GM23338 (cell line): ENCODE data around the gene RIC1. TPM values are rescaled to one million over a fixed set of nuclear protein-coding genes. Genes with fewer than 3 reads are reported as not detected.

ENCODE experiments used
- ATAC-seq: fragments of 200-7000 bp; cut with Tn5 transposase; 3 replicates; pipeline ENCODE4 v1.9.1; 2020
- DNase-seq: peaks from one replicate; pipeline ENCODE4 v3.0.0-alpha.2; 2015; ENCODE audit warnings: low spot score
- H2AFZ ChIP-seq: fragments of 200-600 bp; sonication (generic); 2 replicates; pipeline ENCODE4 v1.8.0; 2016; ENCODE audit warnings: antibody characterized with exemption, mild to moderate bottlenecking, moderate library complexity
- H3F3A ChIP-seq: fragments of 200-600 bp; sonication (generic); replicated peaks from 2 replicates; pipeline ENCODE4 v1.8.0; 2017; ENCODE audit warnings: antibody characterized with exemption, mixed run types, low read depth
- H3K27ac ChIP-seq: fragments of 200-600 bp; sonication (generic); 2 replicates; pipeline ENCODE4 v1.6.1; 2016; ENCODE audit warnings: low read depth
- H3K27me3 ChIP-seq: fragments of 200-600 bp; sonication (generic); 2 replicates; pipeline ENCODE4 v1.8.0; 2016; ENCODE audit warnings: mild to moderate bottlenecking, mixed run types, moderate library complexity; ENCODE audit not compliant: insufficient read depth
- H3K36me3 ChIP-seq: fragments of 200-600 bp; sonication (generic); 2 replicates; pipeline ENCODE4 v1.8.0; 2016; ENCODE audit warnings: mild to moderate bottlenecking; ENCODE audit not compliant: insufficient read depth
- H3K4me1 ChIP-seq: fragments of 200-600 bp; sonication (generic); 2 replicates; pipeline ENCODE4 v1.8.0; 2016; ENCODE audit warnings: mild to moderate bottlenecking, moderate library complexity; ENCODE audit not compliant: insufficient read depth
- H3K4me2 ChIP-seq: fragments of 200-600 bp; sonication (generic); 2 replicates; pipeline ENCODE4 v1.7.1; 2017; ENCODE audit warnings: mixed run types
- H3K4me3 ChIP-seq: fragments of 200-600 bp; sonication (generic); 2 replicates; pipeline ENCODE4 v1.6.1; 2016; ENCODE audit warnings: mixed run types
- H3K79me2 ChIP-seq: fragments of 200-600 bp; sonication (generic); replicated peaks from 2 replicates; pipeline ENCODE4 v1.8.0; 2017; ENCODE audit warnings: mild to moderate bottlenecking; ENCODE audit not compliant: insufficient read depth
- H3K9me2 ChIP-seq: fragments of 200-600 bp; sonication (generic); 2 replicates; pipeline ENCODE4 v1.8.0; 2017; ENCODE audit not compliant: insufficient read depth
- H4K20me1 ChIP-seq: fragments of 200-600 bp; sonication (generic); replicated peaks from 2 replicates; pipeline ENCODE4 v1.8.0; 2017; ENCODE audit warnings: mild to moderate bottlenecking; ENCODE audit not compliant: insufficient read depth
- H3K27ac Mint-ChIP-seq: 2 replicates; pipeline ENCODE4 v1.8.0; 2020; ENCODE audit warnings: inconsistent platforms, mild to moderate bottlenecking, moderate library complexity, mixed read lengths
- H3K27me3 Mint-ChIP-seq: 3 replicates; pipeline ENCODE4 v1.8.0; 2022; ENCODE audit warnings: low read depth, mild to moderate bottlenecking, moderate library complexity, mixed read lengths, inconsistent platforms; ENCODE audit not compliant: insufficient read depth, poor library complexity
- H3K36me3 Mint-ChIP-seq: 3 replicates; pipeline ENCODE4 v1.8.0; 2021; ENCODE audit warnings: low read depth, mild to moderate bottlenecking, inconsistent platforms, moderate library complexity, mixed read lengths
- H3K4me1 Mint-ChIP-seq: 3 replicates; pipeline ENCODE4 v1.8.0; 2020; ENCODE audit warnings: mild to moderate bottlenecking, inconsistent platforms, mixed read lengths
- H3K4me3 Mint-ChIP-seq: 3 replicates; pipeline ENCODE4 v1.8.0; 2021; ENCODE audit warnings: moderate library complexity, mild to moderate bottlenecking, inconsistent platforms, mixed read lengths
- H3K9me3 Mint-ChIP-seq: 3 replicates; pipeline ENCODE4 v1.8.0; 2020; ENCODE audit warnings: moderate library complexity, mild to moderate bottlenecking, inconsistent platforms, mixed read lengths
- ETS1 ChIP-seq: IDR thresholded peaks from 2 replicates; pipeline ENCODE4 v1.6.1; 2016; ENCODE audit warnings: antibody characterized with exemption
- EZH2 ChIP-seq: fragments of 200-600 bp; sonication (generic); IDR thresholded peaks from one replicate; pipeline ENCODE4 v1.8.0; 2017; ENCODE audit warnings: antibody characterized with exemption, mild to moderate bottlenecking, low read depth; ENCODE audit not compliant: unreplicated experiment
- STAT1 ChIP-seq: IDR thresholded peaks from one replicate; pipeline ENCODE4 v1.6.1; 2016; ENCODE audit warnings: antibody characterized with exemption; ENCODE audit not compliant: unreplicated experiment
- ZNF331 ChIP-seq: fragments of 250-450 bp; sonication (Bioruptor Pico); IDR thresholded peaks from 2 replicates; pipeline ENCODE4 v1.5.0; 2020; ENCODE audit warnings: low read depth, mild to moderate bottlenecking, moderate library complexity
- ZNF462 ChIP-seq: fragments of 250-450 bp; sonication (Bioruptor Pico); IDR thresholded peaks from 2 replicates; pipeline ENCODE4 v1.5.0; 2020; ENCODE audit warnings: mild to moderate bottlenecking, moderate library complexity
- polyA plus RNA-seq: library from polyadenylated mRNA; unstranded; fragments of >200 nt; fragmentation: Nextera tagmentation; extraction: Ambion mirVana; gene quantifications from 2 replicates; pipeline ENCODE4 v1.2.1, GENCODE V29; 2016
- total RNA-seq: library from RNA; depleted of rRNA; stranded (reverse); fragments of >200 nt; shearing (Covaris generic); gene quantifications from 2 replicates; pipeline ENCODE4 v1.2.3, GENCODE V29; 2014

Gene RIC1
- total and polyA plus RNA-seq, 2 experiments from 2014 or later: 7.8 to 34.9 TPM

GRCh38 chr9:5787759-5788302, 158.9 kb downstream of the RIC1 start (continued):
- no peak for TF ChIP-seq STAT1
- TF ChIP-seq ETS1: no peak
- TF ChIP-seq ZNF462 (CRISPR knock-in tag): no peak
- TF ChIP-seq EZH2: no peak

- ATAC-seq: no peak
- Histone ChIP-seq H3K4me1 (no peaks in the 10 kb centered on the region), H3K4me2 (no peak overlapping the region), H3F3A (no peaks in the 10 kb centered on the region), H3K9me2 (no peaks in the 10 kb centered on the region), H3K27me3 (no peaks in the 10 kb centered on the region), H3K79me2 (no peaks in the 10 kb centered on the region), H2AFZ (no peak overlapping the region), H3K4me3 (no peak overlapping the region), H3K36me3 (no peaks in the 10 kb centered on the region), H3K27ac (no peak overlapping the region), H4K20me1 (no peaks in the 10 kb centered on the region)
- TF ChIP-seq ZNF331 (CRISPR knock-in tag): no peak
- no peak for DNase-seq
- Mint-ChIP-seq H3K4me1 (peaks cover 1% of the 10 kb centered on the region; the same call in 2 of the 3 replicates), H3K9me3 (no peaks in the 10 kb centered on the region), H3K4me3 (no peak overlapping the region), H3K27ac (no peak overlapping the region), H3K36me3 (peaks cover 9% of the 10 kb centered on the region; the same call in 2 of the 3 replicates), H3K27me3 (no peaks in the 10 kb centered on the region)
Measured at GRCh38 chr9:5789489-5789888, 160.6 kb downstream of the RIC1 start.
